ENCODE results near the gene MPP3.

DNA sequence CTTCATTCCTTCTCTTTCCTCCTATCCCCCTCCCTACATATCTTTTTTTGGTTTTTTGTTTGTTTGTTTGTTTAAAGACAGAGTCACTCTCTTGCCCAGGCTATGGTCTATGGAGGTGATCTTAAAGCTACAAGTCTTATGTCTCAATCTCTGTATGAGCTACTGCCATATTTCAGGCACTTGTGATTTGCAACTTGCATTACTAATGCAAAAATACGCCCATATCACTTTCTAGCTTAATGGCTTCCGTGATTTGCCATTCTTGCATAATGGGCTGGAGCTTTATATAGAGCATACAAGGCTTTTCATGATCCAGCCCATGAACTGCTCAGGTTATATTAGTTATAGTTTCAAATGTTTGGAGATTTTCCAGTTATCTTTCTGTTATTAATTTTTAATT is 45.2 kb downstream of the MPP3 start:
- TF ChIP-seq MAX (IDR thresholded peaks at IDR 0.05) (no peak), CEBPB (IDR thresholded peaks at IDR 0.05) (0 out of 2 replicates have a peak, but pooled peaks have one; percentile 16), RAD21 (IDR thresholded peaks at IDR 0.05; ENCODE audit: low read depth) (no peak), EGR1 (IDR thresholded peaks at IDR 0.05) (no peak), TCF12 (IDR thresholded peaks at IDR 0.05; ENCODE audit: low read depth) (no peak), YY1 (IDR thresholded peaks at IDR 0.05; ENCODE audit: low read depth) (no peak), EP300 (IDR thresholded peaks at IDR 0.05; ENCODE audit: borderline replicate concordance) (no peak), REST (IDR thresholded peaks at IDR 0.05; ENCODE audit: low read depth) (no peak), TEAD4 (IDR thresholded peaks at IDR 0.05) (no peak), ZBTB7A (IDR thresholded peaks at IDR 0.05; ENCODE audit: low read depth) (no peak), TAF1 (IDR thresholded peaks at IDR 0.05; ENCODE audit: low read depth) (no peak), FOXM1 (IDR thresholded peaks at IDR 0.05; ENCODE audit: borderline replicate concordance, low read depth) (no peak), NFIC (IDR thresholded peaks at IDR 0.05) (no peak)
- TF ChIP-seq, protein P1, sequence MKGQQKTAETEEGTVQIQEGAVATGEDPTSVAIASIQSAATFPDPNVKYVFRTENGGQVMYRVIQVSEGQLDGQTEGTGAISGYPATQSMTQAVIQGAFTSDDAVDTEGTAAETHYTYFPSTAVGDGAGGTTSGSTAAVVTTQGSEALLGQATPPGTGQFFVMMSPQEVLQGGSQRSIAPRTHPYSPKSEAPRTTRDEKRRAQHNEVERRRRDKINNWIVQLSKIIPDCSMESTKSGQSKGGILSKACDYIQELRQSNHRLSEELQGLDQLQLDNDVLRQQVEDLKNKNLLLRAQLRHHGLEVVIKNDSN (IDR thresholded peaks at IDR 0.05), result no peak
